ENCODE results near the gene DMWD. TPM values are rescaled to one million over a fixed set of nuclear protein-coding genes. Genes with fewer than 3 reads are reported as not detected.

DMWD gene
- total RNA-seq, 1 donor from 2014 or later, result 95.3 TPM

- peaks cover 9% of the 10 kb centered on the region for H3K36me3 Mint-ChIP-seq (ENCODE audit: low read depth, unreplicated experiment)
- H3K9me3 Mint-ChIP-seq (ENCODE audit: unreplicated experiment), result no peaks in the 10 kb centered on the region
- TF ChIP-seq CTCF (IDR thresholded peaks at IDR 0.05; ENCODE audit: unreplicated experiment), result no peak
- no peak for DNase-seq (ENCODE audit: low spot score)
- no peak overlapping the region for H3K27ac Mint-ChIP-seq (ENCODE audit: unreplicated experiment)
- peaks cover 19% of the 10 kb centered on the region for H3K27me3 Mint-ChIP-seq (ENCODE audit: unreplicated experiment)
- H3K4me1 Mint-ChIP-seq (ENCODE audit: unreplicated experiment), result peaks cover 3% of the 10 kb centered on the region
- peak overlapping the region; percentile 14 for H3K4me3 Mint-ChIP-seq (ENCODE audit: unreplicated experiment)
These were observed 28.5 kb upstream of the DMWD start for GRCh38 chr19:45821103-45821521.

GRCh38 chr19:45820413-45821102, 27.9 kb upstream of the DMWD start:
- peaks cover 7% of the 10 kb centered on the region for H3K36me3 Mint-ChIP-seq (ENCODE audit: low read depth, unreplicated experiment)
- H3K9me3 Mint-ChIP-seq (ENCODE audit: unreplicated experiment), result no peaks in the 10 kb centered on the region
- peaks cover 16% of the 10 kb centered on the region for H3K27me3 Mint-ChIP-seq (ENCODE audit: unreplicated experiment)
- no peak overlapping the region for H3K4me3 Mint-ChIP-seq (ENCODE audit: unreplicated experiment)
- TF ChIP-seq CTCF (IDR thresholded peaks at IDR 0.05; ENCODE audit: unreplicated experiment), result no peak
- no peak for DNase-seq (ENCODE audit: low spot score)
- peaks cover 3% of the 10 kb centered on the region for H3K4me1 Mint-ChIP-seq (ENCODE audit: unreplicated experiment)
- H3K27ac Mint-ChIP-seq (ENCODE audit: unreplicated experiment), result no peak overlapping the region

GRCh38 chr19:45819769-45820168, 27.1 kb upstream of the DMWD start:
- peaks cover 5% of the 10 kb centered on the region for H3K36me3 Mint-ChIP-seq (ENCODE audit: low read depth, unreplicated experiment)
- no peak overlapping the region for H3K27ac Mint-ChIP-seq (ENCODE audit: unreplicated experiment)
- no peak for DNase-seq (ENCODE audit: low spot score)
- peaks cover 3% of the 10 kb centered on the region for H3K4me1 Mint-ChIP-seq (ENCODE audit: unreplicated experiment)
- H3K27me3 Mint-ChIP-seq (ENCODE audit: unreplicated experiment), result peaks cover 16% of the 10 kb centered on the region
- TF ChIP-seq CTCF (IDR thresholded peaks at IDR 0.05; ENCODE audit: unreplicated experiment), result no peak
- H3K4me3 Mint-ChIP-seq (ENCODE audit: unreplicated experiment), result no peak overlapping the region
- H3K9me3 Mint-ChIP-seq (ENCODE audit: unreplicated experiment), result no peaks in the 10 kb centered on the region

- no peak for DNase-seq (ENCODE audit: low spot score)
- TF ChIP-seq CTCF (IDR thresholded peaks at IDR 0.05; ENCODE audit: unreplicated experiment), result no peak
- H3K4me3 Mint-ChIP-seq (ENCODE audit: unreplicated experiment), result no peak overlapping the region
- peaks cover 13% of the 10 kb centered on the region for H3K27me3 Mint-ChIP-seq (ENCODE audit: unreplicated experiment)
- no peak overlapping the region for H3K27ac Mint-ChIP-seq (ENCODE audit: unreplicated experiment)
- H3K4me1 Mint-ChIP-seq (ENCODE audit: unreplicated experiment), result peaks cover 3% of the 10 kb centered on the region
- H3K9me3 Mint-ChIP-seq (ENCODE audit: unreplicated experiment), result no peaks in the 10 kb centered on the region
- H3K36me3 Mint-ChIP-seq (ENCODE audit: low read depth, unreplicated experiment), result peaks cover 3% of the 10 kb centered on the region
These were observed 25.2 kb upstream of the DMWD start for GRCh38 chr19:45817725-45818301.

- H3K4me1 Mint-ChIP-seq (ENCODE audit: unreplicated experiment), result peaks cover 3% of the 10 kb centered on the region
- peak; percentile 99 for DNase-seq (ENCODE audit: low spot score)
- TF ChIP-seq CTCF (IDR thresholded peaks at IDR 0.05; ENCODE audit: unreplicated experiment), result peak; percentile 99
- peak overlapping the region; percentile 9 for H3K27ac Mint-ChIP-seq (ENCODE audit: unreplicated experiment)
- H3K27me3 Mint-ChIP-seq (ENCODE audit: unreplicated experiment), result peaks cover 13% of the 10 kb centered on the region
- peaks cover 6% of the 10 kb centered on the region for H3K36me3 Mint-ChIP-seq (ENCODE audit: low read depth, unreplicated experiment)
- H3K9me3 Mint-ChIP-seq (ENCODE audit: unreplicated experiment), result no peaks in the 10 kb centered on the region
- peak overlapping the region; percentile 62 for H3K4me3 Mint-ChIP-seq (ENCODE audit: unreplicated experiment)
These were observed 24.5 kb upstream of the DMWD start for GRCh38 chr19:45817010-45817724.

Measured in endothelial cell (in vitro differentiated cells).